Measurements from ENCODE around the gene ANTXRL.

The ANTXRL gene

GRCh38 chr10:46297406-46298204, 10.8 kb downstream of the ANTXRL start:
- TF ChIP-seq SIN3A (IDR thresholded peaks at IDR 0.05; ENCODE audit: borderline replicate concordance, insufficient read depth, low read length): no peak
- TF ChIP-seq POLR2AphosphoS5 (IDR thresholded peaks at IDR 0.05; ENCODE audit: low read depth, low read length): no peak
- TF ChIP-seq FOXP2 (optimal IDR thresholded peaks at IDR 0.05; ENCODE audit: borderline replicate concordance, extremely low read depth, extremely low read length, insufficient read depth): no peak
- no peak for TF ChIP-seq TAF1 (IDR thresholded peaks at IDR 0.05; ENCODE audit: borderline replicate concordance, insufficient read depth, low read length)
- no peak for TF ChIP-seq REST (IDR thresholded peaks at IDR 0.05; ENCODE audit: insufficient read depth in 1 of 2, low read depth in 2 of 2, low read length in 2 of 2)

- TF ChIP-seq SIN3A (IDR thresholded peaks at IDR 0.05; ENCODE audit: borderline replicate concordance, insufficient read depth, low read length): no peak
- TF ChIP-seq TAF1 (IDR thresholded peaks at IDR 0.05; ENCODE audit: borderline replicate concordance, insufficient read depth, low read length): no peak
- no peak for TF ChIP-seq POLR2AphosphoS5 (IDR thresholded peaks at IDR 0.05; ENCODE audit: low read depth, low read length)
- no peak for TF ChIP-seq REST (IDR thresholded peaks at IDR 0.05; ENCODE audit: insufficient read depth in 1 of 2, low read depth in 2 of 2, low read length in 2 of 2)
- no peak for TF ChIP-seq FOXP2 (optimal IDR thresholded peaks at IDR 0.05; ENCODE audit: borderline replicate concordance, extremely low read depth, extremely low read length, insufficient read depth)
These were observed 11.9 kb downstream of the ANTXRL start for GRCh38 chr10:46298477-46299285.

GRCh38 chr10:46299286-46299535, 12.4 kb downstream of the ANTXRL start:
- TF ChIP-seq REST (IDR thresholded peaks at IDR 0.05; ENCODE audit: insufficient read depth in 1 of 2, low read depth in 2 of 2, low read length in 2 of 2) (no peak), TAF1 (IDR thresholded peaks at IDR 0.05; ENCODE audit: borderline replicate concordance, insufficient read depth, low read length) (no peak)

GRCh38 chr10:46299536-46300369, 13.0 kb downstream of the ANTXRL start:
- TF ChIP-seq FOXP2 (optimal IDR thresholded peaks at IDR 0.05; ENCODE audit: borderline replicate concordance, extremely low read depth, extremely low read length, insufficient read depth) (no peak), TAF1 (IDR thresholded peaks at IDR 0.05; ENCODE audit: borderline replicate concordance, insufficient read depth, low read length) (no peak), SIN3A (IDR thresholded peaks at IDR 0.05; ENCODE audit: borderline replicate concordance, insufficient read depth, low read length) (no peak), REST (IDR thresholded peaks at IDR 0.05; ENCODE audit: insufficient read depth in 1 of 2, low read depth in 2 of 2, low read length in 2 of 2) (no peak), POLR2AphosphoS5 (IDR thresholded peaks at IDR 0.05; ENCODE audit: low read depth, low read length) (no peak)
